Measurements from ENCODE around the gene IL17F.
A peak's percentile ranks its signal among the peaks of the same experiment; 100 is the strongest.

IL17F gene

GRCh38 chr6:52244400-52244799, at the start of gene IL17F:
Gene IL17F (minus strand): TSS chr6:52244500. CDS start chr6:52244429, 71 bp downstream.
- Mint-ChIP-seq H3K36me3 (no peaks in the 10 kb centered on the region), H3K9me3 (ENCODE audit: low read depth) (no peaks in the 10 kb centered on the region), H3K4me3 (no peak within 1 kb of the TSS), H3K27me3 (peaks cover 3% of the 10 kb centered on the region), H3K4me1 (ENCODE audit: low read depth) (peaks cover 6% of the 10 kb centered on the region), H3K27ac (no peak within 1 kb of the TSS)

- H3K36me3 Mint-ChIP-seq = no peaks in the 10 kb centered on the region
- H3K4me3 Mint-ChIP-seq = no peak overlapping the region
- no peaks in the 10 kb centered on the region for H3K27me3 Mint-ChIP-seq
- H3K4me1 Mint-ChIP-seq (ENCODE audit: low read depth) = peaks cover 32% of the 10 kb centered on the region
- H3K27ac Mint-ChIP-seq = no peak overlapping the region
- H3K9me3 Mint-ChIP-seq (ENCODE audit: low read depth) = no peaks in the 10 kb centered on the region
These were observed 48.8 kb upstream of the IL17F start for GRCh38 chr6:52293067-52293466.

- Mint-ChIP-seq H3K4me3 (no peak overlapping the region), H3K27ac (no peak overlapping the region), H3K36me3 (no peaks in the 10 kb centered on the region), H3K4me1 (ENCODE audit: low read depth) (peaks cover 26% of the 10 kb centered on the region), H3K9me3 (ENCODE audit: low read depth) (no peaks in the 10 kb centered on the region), H3K27me3 (no peaks in the 10 kb centered on the region)
These were observed 44.5 kb upstream of the IL17F start for GRCh38 chr6:52288841-52289240.

DNA sequence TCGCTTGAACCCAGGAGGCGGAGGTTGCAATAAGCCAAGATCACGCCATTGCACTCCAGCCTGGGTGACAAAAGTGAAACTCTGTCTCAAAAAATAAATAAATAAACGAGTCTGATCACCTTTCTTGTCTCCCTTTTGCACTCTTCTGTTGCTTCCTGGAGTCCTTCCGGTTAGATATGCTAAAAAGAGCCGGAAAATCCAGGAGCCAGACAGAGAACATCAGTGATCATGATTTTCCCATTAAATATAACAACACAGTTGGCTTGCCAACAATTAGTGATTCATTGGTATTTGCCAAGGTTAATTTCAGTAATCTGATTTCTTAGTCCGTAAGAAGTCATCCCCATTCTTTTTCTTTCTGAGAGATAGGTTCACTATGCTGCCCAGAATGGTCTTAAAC, 43.9 kb upstream of the IL17F start:
- Mint-ChIP-seq H3K9me3 (ENCODE audit: low read depth) (no peaks in the 10 kb centered on the region), H3K4me3 (no peak overlapping the region), H3K27ac (no peak overlapping the region), H3K4me1 (ENCODE audit: low read depth) (peaks cover 30% of the 10 kb centered on the region), H3K27me3 (no peaks in the 10 kb centered on the region), H3K36me3 (peaks cover 4% of the 10 kb centered on the region)

DNA sequence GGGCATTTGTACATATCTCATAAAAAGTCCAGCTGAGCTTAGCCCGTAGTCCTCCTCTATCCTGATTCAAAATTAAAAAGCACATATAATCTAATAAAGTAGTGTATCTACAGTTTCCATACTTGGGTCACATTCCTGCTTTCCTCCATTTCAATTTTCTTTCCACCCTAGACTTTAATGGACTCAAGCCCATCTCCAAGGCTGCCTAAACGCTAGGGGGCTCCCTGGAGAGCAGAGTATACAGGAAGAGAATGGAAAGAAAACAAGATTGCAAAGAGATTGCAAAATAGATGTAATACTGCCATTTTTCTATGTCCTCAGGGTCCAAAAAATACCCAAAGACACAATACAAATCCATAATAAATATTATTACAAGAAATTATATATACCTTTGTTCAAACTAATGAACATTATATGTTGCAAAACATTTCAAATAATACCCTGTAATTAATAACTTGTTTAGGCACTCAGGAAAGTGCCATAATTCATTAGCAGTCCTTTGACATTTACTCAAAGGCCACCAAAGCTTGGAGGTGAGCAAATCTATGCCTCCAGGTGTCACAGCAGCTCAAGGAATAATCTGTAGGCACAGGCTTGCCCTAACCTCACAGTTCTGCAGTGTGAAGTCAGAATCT, 42.6 kb upstream of the IL17F start:
- H3K27ac Mint-ChIP-seq = peak overlapping the region; percentile 42
- peaks cover 41% of the 10 kb centered on the region for H3K4me1 Mint-ChIP-seq (ENCODE audit: low read depth)
- no peaks in the 10 kb centered on the region for H3K9me3 Mint-ChIP-seq (ENCODE audit: low read depth)
- peaks cover 13% of the 10 kb centered on the region for H3K36me3 Mint-ChIP-seq
- no peaks in the 10 kb centered on the region for H3K27me3 Mint-ChIP-seq
- peak overlapping the region; percentile 46 for H3K4me3 Mint-ChIP-seq

DNA sequence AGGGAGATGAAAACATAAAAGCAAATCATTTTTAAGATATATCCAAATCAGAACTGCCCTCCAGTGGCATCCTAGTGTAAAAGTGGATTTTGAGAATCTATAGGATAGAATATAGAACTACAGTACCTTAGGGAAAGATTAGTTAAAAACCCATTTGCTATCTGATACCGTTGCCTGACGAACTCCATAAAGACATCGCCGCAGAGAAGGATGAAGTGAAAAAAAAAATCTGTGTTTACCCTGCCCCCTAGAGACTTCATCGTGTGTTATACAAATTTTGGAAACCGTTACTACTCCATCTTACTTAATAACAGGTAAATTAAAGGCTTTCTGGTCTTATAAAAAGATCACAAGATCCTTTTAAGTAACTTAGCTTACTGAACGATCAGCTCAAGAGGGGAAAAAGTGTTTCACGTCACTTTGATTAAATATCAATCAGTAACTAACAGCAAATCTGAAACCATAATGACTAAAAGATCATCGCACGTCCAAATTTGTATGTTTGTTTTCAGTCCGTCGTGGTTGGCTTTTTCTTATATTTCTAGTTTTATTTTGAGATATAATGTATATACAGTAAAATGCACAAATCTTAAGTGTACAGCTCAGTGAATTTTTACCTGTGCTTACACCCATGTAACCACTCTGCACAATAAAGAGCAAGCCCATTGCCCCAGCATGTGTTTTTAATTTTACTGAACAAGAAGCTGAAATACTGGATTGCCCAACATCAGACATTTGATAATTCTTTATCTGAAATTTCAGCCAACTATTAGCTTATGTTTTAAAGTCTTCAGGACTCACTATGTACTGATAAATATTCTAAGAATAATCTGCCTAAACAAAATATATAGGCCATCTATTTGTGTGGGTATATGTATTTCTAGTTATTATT, 41.1 kb upstream of the IL17F start:
- peaks cover 19% of the 10 kb centered on the region for H3K36me3 Mint-ChIP-seq
- no peaks in the 10 kb centered on the region for H3K27me3 Mint-ChIP-seq
- H3K9me3 Mint-ChIP-seq (ENCODE audit: low read depth) = no peaks in the 10 kb centered on the region
- no peak overlapping the region for H3K27ac Mint-ChIP-seq
- no peak overlapping the region for H3K4me3 Mint-ChIP-seq
- H3K4me1 Mint-ChIP-seq (ENCODE audit: low read depth) = peaks cover 51% of the 10 kb centered on the region

DNA sequence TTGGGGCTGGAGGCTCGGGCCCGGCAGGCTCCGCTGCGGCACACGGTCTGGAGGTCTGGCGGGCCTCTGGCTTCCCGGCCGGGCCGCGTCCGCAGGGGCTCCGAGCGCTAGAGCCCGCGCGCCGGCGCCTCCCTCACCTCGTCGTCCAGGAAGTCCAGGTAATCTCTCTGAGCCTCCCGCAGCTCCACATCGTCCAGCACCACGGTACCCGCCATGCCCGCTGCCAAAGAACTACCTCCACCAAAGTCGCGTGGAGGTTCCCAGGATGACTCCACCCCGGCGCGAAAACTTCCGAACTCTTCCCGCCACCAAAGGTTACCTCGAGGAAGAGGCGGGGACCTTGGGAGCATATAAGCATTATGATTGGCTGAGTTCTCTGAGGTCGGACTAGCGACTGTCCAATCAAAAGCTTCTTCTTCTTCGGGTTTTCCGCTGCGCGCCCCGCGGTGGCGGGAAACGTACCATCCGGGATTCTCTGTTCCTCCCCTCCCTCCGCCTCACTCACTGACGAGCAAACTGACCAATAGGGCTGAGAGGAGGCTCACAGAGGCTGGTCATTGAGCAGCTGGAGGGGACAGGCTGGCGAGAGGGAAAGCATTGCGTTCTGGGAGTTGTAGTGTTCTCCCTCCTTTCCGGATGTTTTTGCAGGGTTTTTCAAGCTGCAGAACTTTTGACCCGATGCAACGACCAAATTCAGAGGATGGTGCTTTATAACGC, 40.3 kb upstream of the IL17F start, which contains the start of gene MCM3:
MCM3 (minus strand) TSS at position 283 of the 717 bp plus-strand sequence; CDS start at position 215, 68 bp downstream.
- Mint-ChIP-seq H3K4me3 (no peak within 1 kb of the TSS), H3K4me1 (ENCODE audit: low read depth) (peaks cover 52% of the 10 kb centered on the region), H3K9me3 (ENCODE audit: low read depth) (no peaks in the 10 kb centered on the region), H3K27ac (no peak within 1 kb of the TSS), H3K27me3 (no peaks in the 10 kb centered on the region), H3K36me3 (peaks cover 22% of the 10 kb centered on the region)

- Mint-ChIP-seq H3K27me3 (no peaks in the 10 kb centered on the region), H3K4me1 (ENCODE audit: low read depth) (peaks cover 52% of the 10 kb centered on the region), H3K36me3 (peaks cover 22% of the 10 kb centered on the region), H3K4me3 (no peak overlapping the region), H3K9me3 (ENCODE audit: low read depth) (no peaks in the 10 kb centered on the region), H3K27ac (no peak overlapping the region)
These were observed 39.8 kb upstream of the IL17F start for GRCh38 chr6:52284131-52284459.

- no peak overlapping the region for H3K27ac Mint-ChIP-seq
- H3K9me3 Mint-ChIP-seq (ENCODE audit: low read depth) = no peaks in the 10 kb centered on the region
- H3K27me3 Mint-ChIP-seq = no peaks in the 10 kb centered on the region
- peaks cover 24% of the 10 kb centered on the region for H3K36me3 Mint-ChIP-seq
- peaks cover 52% of the 10 kb centered on the region for H3K4me1 Mint-ChIP-seq (ENCODE audit: low read depth)
- no peak overlapping the region for H3K4me3 Mint-ChIP-seq
These were observed 38.8 kb upstream of the IL17F start for GRCh38 chr6:52283111-52283510.

- Mint-ChIP-seq H3K9me3 (ENCODE audit: low read depth) (no peaks in the 10 kb centered on the region), H3K27ac (no peak overlapping the region), H3K4me3 (no peak overlapping the region), H3K36me3 (peaks cover 18% of the 10 kb centered on the region), H3K27me3 (no peaks in the 10 kb centered on the region), H3K4me1 (ENCODE audit: low read depth) (peaks cover 16% of the 10 kb centered on the region)
These were observed 31.8 kb upstream of the IL17F start for GRCh38 chr6:52276130-52276529.

DNA sequence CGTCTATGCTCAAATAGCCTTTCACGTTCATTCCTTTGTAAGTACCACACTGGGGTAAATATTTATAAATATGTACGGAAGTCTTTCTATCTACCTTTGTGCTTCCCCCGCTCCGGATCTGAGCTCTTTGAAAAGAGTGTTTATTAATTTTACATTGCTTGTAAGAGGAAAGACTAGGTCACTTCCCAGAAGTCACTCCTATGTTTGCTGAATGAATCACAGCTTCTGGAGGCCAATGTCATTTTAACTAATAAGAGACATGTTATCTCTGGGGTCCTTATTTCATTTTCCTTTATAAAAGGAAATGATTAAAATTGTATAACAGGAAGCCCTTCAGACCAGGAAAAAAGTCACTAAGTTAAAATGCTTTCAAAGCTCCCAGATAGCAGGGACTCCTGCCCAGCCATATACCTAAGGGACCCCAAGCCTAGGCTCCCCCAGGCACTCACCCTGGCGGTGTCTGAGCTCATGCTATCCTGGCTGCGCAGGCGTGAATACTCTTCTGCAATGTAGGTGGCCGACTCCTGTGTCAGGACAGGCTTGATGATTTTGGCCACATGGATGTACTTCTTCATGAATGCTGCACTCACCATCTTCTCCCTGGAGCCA, 27.7 kb upstream of the IL17F start:
- Mint-ChIP-seq H3K4me1 (ENCODE audit: low read depth) (peaks cover 2% of the 10 kb centered on the region), H3K27me3 (no peaks in the 10 kb centered on the region), H3K27ac (no peak overlapping the region), H3K36me3 (peaks cover 10% of the 10 kb centered on the region), H3K4me3 (no peak overlapping the region), H3K9me3 (ENCODE audit: low read depth) (no peaks in the 10 kb centered on the region)

DNA sequence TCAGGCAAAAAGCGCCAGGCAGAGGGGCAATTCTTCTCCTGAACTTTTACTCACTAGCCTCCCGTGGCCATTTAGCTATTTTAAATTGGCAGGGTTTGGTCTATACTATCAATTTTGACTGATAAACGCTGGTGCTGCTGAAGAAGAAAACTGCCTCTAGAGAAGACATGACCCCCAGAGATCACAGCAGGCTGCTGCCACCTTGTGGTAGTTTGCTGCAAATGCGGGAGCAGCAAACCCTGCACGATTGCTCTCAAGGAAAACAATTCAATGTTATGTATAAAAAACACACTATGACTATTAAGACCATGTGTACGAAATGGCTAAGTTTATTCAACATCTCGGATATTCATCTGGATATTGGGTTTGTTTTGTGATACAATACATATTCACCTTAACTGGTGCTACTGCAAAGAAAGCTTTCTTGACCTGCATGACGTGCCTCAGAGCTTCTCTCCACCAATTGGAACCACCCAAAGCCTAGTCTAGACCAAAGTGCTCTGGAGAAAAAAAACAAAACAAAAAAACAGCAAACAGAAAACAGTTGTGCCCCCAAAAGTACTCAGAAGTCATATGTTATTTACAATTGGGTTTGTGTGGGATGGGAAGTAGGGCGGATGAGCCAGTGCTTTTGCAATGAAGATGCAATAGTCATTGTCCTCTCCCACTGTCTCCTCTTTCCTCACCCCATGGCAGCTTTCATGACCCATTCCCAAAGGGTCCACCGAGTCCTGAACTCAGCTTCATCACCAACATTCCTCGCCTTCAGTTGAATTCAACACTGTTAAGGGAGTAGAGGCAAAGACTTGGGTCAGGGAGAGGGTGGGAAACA, 19.6 kb upstream of the IL17F start:
- Mint-ChIP-seq H3K4me1 (ENCODE audit: low read depth) (peaks cover 14% of the 10 kb centered on the region), H3K36me3 (peaks cover 15% of the 10 kb centered on the region), H3K9me3 (ENCODE audit: low read depth) (no peaks in the 10 kb centered on the region), H3K4me3 (peak overlapping the region; percentile 9), H3K27ac (peak overlapping the region; percentile 66), H3K27me3 (no peaks in the 10 kb centered on the region)

DNA sequence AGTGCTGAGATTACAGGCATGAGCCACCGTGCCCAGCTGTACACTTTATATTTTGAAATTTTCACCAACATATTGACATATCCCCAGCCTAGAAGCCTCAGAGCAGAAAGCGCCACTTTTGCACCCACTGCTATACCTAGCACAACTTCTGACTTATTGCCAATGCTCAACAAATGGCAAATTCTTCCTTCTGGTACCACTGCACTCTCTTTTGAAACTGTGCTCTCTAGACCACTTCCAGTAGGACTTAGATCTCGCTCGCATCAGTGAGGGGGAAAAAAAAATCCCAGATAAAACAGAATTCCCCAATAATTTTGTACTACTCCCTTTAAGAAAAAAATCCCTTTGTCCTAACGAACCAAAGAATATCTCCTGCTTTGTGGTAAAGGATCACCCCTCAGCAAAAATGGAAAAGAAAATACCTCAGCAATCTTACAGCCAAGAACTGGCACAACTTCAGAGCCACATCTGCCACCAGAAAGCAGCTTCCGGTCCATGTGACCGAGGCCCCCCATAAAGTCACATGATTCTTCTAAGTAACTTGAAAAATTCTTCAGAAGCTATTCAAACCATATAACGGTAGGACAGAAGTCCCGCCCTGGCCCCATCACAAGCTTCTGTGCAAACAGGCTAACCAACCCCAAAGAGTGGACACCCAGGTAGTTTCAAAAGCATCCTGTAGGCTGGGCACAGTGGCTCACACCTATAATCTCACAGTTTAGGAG, 18.5 kb upstream of the IL17F start:
- H3K27me3 Mint-ChIP-seq = no peaks in the 10 kb centered on the region
- peak overlapping the region; percentile 87 for H3K27ac Mint-ChIP-seq
- peak overlapping the region; percentile 77 for H3K4me3 Mint-ChIP-seq
- peaks cover 14% of the 10 kb centered on the region for H3K36me3 Mint-ChIP-seq
- peaks cover 14% of the 10 kb centered on the region for H3K4me1 Mint-ChIP-seq (ENCODE audit: low read depth)
- H3K9me3 Mint-ChIP-seq (ENCODE audit: low read depth) = no peaks in the 10 kb centered on the region

Measured in activated naive CD8-positive, alpha-beta T cell (primary cell).